ENCODE measurements around the gene CADPS. TPM values are rescaled to one million over a fixed set of nuclear protein-coding genes. Genes with fewer than 3 reads are reported as not detected.

CADPS gene
- total RNA-seq, 4 donors from 2014 or later = 1.0 to 8.1 (median 2.0) TPM

- WGBS = 67% methylated on average over 4 of the region's 4 CpGs
- TF ChIP-seq EP300 (IDR thresholded peaks at IDR 0.05) (no peak), CTCF (IDR thresholded peaks at IDR 0.05) (no peak), POLR2A (IDR thresholded peaks at IDR 0.05; ENCODE audit: low read depth) (no peak), POLR2AphosphoS5 (IDR thresholded peaks at IDR 0.05) (no peak)
- intact Hi-C loops (cut with DNase I) = no loop called here
Observed at GRCh38 chr3:62467966-62468722, 407.1 kb downstream of the CADPS start.

DNA sequence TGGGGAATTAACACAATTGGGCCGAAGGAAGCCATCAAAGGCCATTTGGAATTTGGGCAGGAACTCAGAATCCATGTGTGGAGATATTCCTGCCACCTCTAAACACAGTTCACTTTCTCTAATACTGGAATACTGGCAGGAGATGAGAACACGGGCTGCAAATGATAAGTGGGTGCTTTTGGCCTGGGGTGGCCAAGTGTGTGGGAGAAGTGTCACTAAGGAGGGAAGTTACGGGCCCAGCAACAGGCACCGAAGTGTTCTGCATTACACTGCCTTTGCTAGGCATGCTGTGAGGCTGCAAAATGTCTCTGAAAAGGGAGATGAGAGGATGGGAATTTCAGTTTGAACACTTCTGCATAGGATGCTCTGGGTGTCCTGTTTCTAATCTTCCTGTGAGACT lies 412.4 kb downstream of the CADPS start:
- intact Hi-C loops (cut with DNase I) = no loop called here
- WGBS = 74% methylated on average over 4 of the region's 4 CpGs
- no peak for DNase-seq (ENCODE audit: extremely low spot score)
- Histone ChIP-seq H3K27me3 (no peaks in the 10 kb centered on the region), H3K27ac (replicated peaks in 1 of 4) (no peak overlapping the region), H3K4me3 (no peak overlapping the region), H3K4me1 (no peaks in the 10 kb centered on the region), H3K9me3 (no peaks in the 10 kb centered on the region), H3K36me3 (no peaks in the 10 kb centered on the region)
- TF ChIP-seq CTCF (IDR thresholded peaks at IDR 0.05) (no peak), POLR2AphosphoS5 (IDR thresholded peaks at IDR 0.05) (no peak), POLR2A (IDR thresholded peaks at IDR 0.05; ENCODE audit: low read depth) (no peak), EP300 (IDR thresholded peaks at IDR 0.05) (no peak)

More at GRCh38 chr3:62467966-62468722, 407.1 kb downstream of the CADPS start:
- no peak for DNase-seq (ENCODE audit: extremely low spot score)
- H3K4me3 ChIP-seq = no peak overlapping the region
- H3K27me3 ChIP-seq = no peaks in the 10 kb centered on the region
- H3K36me3 ChIP-seq = no peaks in the 10 kb centered on the region
- H3K9me3 ChIP-seq = no peaks in the 10 kb centered on the region
- H3K27ac ChIP-seq (replicated peaks in 1 of 4) = no peak overlapping the region
- no peaks in the 10 kb centered on the region for H3K4me1 ChIP-seq

DNA sequence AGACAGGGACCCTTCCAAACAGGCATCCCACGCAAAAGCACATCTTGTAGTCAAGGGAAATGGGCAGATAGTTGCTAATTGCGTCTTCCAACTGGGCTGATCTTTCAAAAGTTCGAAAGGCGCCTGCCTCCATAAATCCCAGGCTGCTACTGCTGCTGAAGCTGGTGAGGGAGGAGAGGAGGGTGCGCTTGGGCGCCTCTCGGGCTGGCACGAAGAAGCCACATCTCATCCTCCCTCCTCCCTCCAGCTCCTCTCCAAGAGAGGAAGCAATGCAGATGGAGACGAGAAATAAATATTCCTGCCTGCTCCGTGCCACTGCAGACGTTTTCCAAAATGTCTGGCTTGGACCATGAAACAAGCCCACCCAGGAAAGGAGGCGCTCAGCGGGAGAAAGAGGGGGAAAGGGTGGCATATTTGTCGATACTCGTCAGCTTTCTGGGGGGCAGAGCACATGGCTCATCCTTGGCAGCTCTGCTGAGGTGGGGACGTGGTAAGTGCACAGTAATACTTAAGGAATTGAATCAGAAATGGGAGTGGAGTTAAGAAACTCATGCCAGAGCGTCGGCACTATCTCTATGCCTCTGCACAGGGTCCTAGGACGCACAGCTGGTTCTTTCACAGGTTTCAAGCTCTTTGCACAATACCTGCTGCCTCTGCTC lies 413.0 kb downstream of the CADPS start:
- H3K27me3 ChIP-seq = no peaks in the 10 kb centered on the region

GRCh38 chr3:62454916-62455315 lies 420.3 kb downstream of the CADPS start:
- no peak overlapping the region for H3K4me3 ChIP-seq
- intact Hi-C loops (cut with DNase I) = no loop called here
- no peaks in the 10 kb centered on the region for H3K4me1 ChIP-seq
- no peaks in the 10 kb centered on the region for H3K9me3 ChIP-seq
- no peaks in the 10 kb centered on the region for H3K27me3 ChIP-seq
- H3K27ac ChIP-seq (replicated peaks in 1 of 4) = no peak overlapping the region
- no peaks in the 10 kb centered on the region for H3K36me3 ChIP-seq
- no peak for DNase-seq (ENCODE audit: extremely low spot score)
- TF ChIP-seq POLR2AphosphoS5 (IDR thresholded peaks at IDR 0.05) (no peak), CTCF (IDR thresholded peaks at IDR 0.05) (no peak), EP300 (IDR thresholded peaks at IDR 0.05) (no peak), POLR2A (IDR thresholded peaks at IDR 0.05; ENCODE audit: low read depth) (no peak)
- 62% methylated on average over 4 of the region's 4 CpGs for WGBS

More for the DNA sequence above, 413.0 kb downstream of the CADPS start:
- DNase-seq (ENCODE audit: extremely low spot score) = no peak
- H3K9me3 ChIP-seq = no peaks in the 10 kb centered on the region
- no peak overlapping the region for H3K4me3 ChIP-seq
- H3K36me3 ChIP-seq = no peaks in the 10 kb centered on the region
- intact Hi-C loops (cut with DNase I) = no loop called here
- no peaks in the 10 kb centered on the region for H3K4me1 ChIP-seq
- 78% methylated on average over 19 of the region's 19 CpGs for WGBS
- TF ChIP-seq POLR2AphosphoS5 (IDR thresholded peaks at IDR 0.05) (no peak), POLR2A (IDR thresholded peaks at IDR 0.05; ENCODE audit: low read depth) (no peak)
- no peak overlapping the region for H3K27ac ChIP-seq (replicated peaks in 1 of 4)

- Histone ChIP-seq H3K9me3 (no peaks in the 10 kb centered on the region), H3K4me3 (no peak overlapping the region), H3K27ac (replicated peaks in 1 of 4) (no peak overlapping the region), H3K36me3 (no peaks in the 10 kb centered on the region), H3K27me3 (peaks cover 0 to 7% (median 0%) of the 10 kb centered on the region in 4 donors), H3K4me1 (no peaks in the 10 kb centered on the region)
- no peak for TF ChIP-seq EP300 (IDR thresholded peaks at IDR 0.05)
- WGBS = 89% methylated on average over 6 of the region's 6 CpGs
- no peak for DNase-seq (ENCODE audit: extremely low spot score)
- intact Hi-C loops (cut with DNase I) = no loop called here
Observed at GRCh38 chr3:62453448-62453847, 421.8 kb downstream of the CADPS start.
